Measurements from ENCODE around the gene DYNC1LI2.

DYNC1LI2 gene

DNA sequence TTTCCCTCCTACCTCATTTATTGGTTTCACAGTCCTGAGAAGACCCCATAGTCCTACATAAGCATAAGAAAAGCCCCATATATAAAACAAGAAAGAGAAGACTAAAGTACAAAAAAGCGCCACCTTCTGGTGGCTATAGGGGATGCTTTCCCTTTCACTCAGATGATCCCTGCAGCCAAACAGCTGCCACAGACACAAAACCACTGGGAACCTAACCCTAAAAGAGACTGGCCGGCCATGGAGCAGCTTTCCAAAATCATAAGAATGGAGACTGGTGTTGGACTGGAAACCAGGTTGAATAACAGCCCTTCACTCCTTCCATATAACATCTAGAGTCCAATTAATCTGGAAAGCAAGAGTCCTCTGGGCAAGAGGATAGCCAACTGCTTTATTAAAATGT lies 11.4 kb downstream of the DYNC1LI2 start:
- no peak for DNase-seq (ENCODE audit: low read depth)

GRCh38 chr16:66735891-66736290 lies 15.5 kb downstream of the DYNC1LI2 start:
- no peak for DNase-seq (ENCODE audit: low read depth)

DNA sequence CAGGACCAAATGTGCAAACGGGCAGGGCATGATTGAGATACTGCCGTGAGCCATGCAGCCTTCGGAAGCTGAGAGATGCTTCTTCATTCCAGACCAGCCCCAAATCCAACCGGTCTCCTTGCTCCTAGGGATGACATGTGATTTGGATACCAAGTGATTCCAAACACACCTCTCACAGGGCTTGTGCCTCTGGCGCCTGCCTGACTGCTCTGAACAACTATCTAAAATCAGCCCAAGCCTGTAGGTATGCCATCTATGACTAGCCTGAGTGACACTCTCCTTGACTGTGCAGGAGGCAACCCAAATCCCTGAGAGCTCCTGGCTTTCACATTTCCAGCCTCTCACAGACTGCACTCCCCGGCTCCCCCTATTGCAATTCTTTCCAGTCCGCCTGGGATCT lies 20.3 kb downstream of the DYNC1LI2 start:
- no peak for DNase-seq (ENCODE audit: low read depth)

GRCh38 chr16:66728804-66729203 lies 22.6 kb downstream of the DYNC1LI2 start:
- DNase-seq (ENCODE audit: low read depth) = no peak

DNA sequence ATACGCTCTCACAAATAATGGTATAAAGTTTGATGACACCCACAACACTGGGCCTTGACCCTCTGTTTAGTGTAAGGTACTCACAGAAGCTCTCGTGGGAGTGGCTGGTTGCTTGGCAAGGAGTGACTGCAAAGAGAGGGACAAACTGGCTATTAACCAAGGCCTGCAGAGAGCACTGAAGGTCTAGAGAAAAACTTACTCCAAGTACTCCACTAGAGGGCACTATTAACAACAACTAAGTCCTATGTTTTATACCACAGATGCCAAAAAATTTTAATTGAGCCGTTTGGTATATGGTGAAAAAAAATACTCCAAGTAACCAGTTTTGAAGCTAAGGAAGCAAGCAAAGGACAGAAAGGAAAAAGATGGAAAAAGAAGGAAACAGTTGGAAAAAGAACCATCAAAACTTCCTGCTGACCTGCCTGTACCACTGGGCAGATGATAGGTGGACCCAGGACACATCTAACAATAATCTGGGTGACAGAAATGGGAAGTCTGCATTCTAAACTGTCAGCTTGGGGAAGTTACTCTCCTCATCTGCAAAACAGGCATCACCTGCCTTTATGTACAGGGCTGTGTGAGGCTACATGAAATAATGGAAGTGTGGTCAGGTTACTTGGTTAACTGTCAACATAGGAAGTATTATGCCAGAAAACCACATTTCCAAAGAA lies 23.2 kb downstream of the DYNC1LI2 start:
- no peak for DNase-seq (ENCODE audit: low read depth)

DNA sequence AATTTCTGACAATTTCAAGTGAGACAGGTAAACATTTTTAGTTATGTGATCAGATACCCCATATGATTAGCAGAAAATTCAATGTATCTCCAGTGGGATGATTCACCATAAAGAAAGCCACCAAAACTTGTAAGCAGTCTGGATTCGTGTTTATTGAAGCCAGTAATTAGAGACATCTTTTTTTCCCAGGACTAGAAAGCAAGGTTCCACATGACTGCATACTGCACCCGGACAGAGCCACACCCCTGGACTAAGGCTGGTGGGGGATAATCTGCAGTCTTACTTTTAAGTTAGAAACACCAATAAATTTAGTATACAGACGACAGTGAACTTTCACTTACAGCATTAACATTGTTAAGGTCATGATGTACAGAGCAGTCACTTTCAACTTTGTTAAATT lies 30.6 kb downstream of the DYNC1LI2 start:
- no peak for DNase-seq (ENCODE audit: low read depth)

- DNase-seq (ENCODE audit: low read depth) = no peak
Observed at GRCh38 chr16:66719246-66719645, 32.2 kb downstream of the DYNC1LI2 start.

DNA sequence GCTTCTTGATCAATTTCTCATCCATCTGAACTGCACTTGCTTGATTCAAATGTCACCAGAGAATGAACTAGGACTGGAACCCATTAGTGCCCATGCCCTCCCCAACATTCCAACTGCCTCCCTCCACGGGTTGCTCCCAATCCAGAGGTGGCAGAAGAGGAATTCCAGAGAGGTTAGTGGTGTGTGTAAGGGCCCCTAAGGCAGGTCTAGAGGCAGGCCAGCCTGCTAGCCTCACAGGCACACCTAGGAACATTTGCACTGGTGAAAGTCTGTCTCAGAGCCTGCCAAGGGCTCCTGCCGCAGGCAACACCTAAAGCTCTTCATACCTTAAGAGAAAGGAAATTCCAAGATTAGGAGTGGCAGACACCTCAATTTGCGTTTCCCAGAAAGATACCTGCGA lies 33.6 kb downstream of the DYNC1LI2 start:
- DNase-seq (ENCODE audit: low read depth) = no peak

GRCh38 chr16:66717112-66717675 lies 34.2 kb downstream of the DYNC1LI2 start:
- DNase-seq (ENCODE audit: low read depth) = no peak

DNA sequence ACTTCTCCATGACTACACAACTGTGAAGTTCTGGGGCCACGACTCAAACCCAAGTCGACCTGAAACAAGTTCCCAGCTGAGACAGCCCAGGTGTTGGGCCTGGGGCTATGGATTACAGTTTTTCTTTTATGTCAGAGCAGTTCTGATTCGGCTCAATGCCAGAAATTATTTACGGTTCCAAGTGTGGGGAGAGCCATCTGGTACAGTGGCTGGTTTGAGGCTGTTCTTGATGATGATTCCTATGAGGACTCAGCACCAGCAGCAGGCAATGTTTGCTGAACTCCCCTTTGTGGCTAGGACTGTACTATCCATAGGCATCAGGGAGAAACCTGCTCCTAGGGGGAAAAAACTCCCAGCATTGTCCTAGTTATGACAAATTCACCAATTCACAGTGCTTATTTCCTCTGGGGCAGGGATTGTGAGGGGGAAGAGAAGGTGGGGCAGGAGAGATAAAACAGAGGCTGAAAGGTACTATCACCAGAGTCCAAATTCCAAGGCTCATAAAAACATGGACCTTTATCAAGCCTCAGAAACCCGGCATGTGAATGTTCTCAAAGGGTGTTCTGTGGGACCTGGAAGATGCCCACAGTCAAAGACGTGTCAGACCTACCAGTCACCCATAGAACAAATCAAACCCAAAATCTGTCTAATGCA lies 36.6 kb downstream of the DYNC1LI2 start:
- DNase-seq (ENCODE audit: low read depth) = no peak

DNA sequence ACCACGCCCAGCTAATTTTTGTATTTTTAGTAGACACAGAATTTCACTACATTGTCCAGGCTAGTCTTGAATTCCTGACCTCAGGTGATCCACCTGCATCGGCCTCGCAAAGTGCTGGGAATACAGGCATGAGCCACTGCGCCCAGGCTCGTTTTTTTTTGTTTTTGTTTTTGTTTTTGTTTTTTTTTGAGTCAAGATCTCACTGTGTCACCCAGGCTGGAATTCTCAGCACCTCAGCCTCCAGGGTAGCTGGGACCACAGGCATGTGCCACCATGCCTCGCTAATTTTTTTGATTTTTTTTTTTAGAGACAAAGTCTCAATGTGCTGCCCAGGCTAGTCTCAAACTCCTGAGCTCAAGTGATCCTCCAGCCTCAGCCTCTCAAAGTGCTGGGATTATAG lies 37.3 kb downstream of the DYNC1LI2 start:
- DNase-seq (ENCODE audit: low read depth) = no peak

- no peak for DNase-seq (ENCODE audit: low read depth)
Observed at GRCh38 chr16:66713076-66713475, 38.3 kb downstream of the DYNC1LI2 start.

DNA sequence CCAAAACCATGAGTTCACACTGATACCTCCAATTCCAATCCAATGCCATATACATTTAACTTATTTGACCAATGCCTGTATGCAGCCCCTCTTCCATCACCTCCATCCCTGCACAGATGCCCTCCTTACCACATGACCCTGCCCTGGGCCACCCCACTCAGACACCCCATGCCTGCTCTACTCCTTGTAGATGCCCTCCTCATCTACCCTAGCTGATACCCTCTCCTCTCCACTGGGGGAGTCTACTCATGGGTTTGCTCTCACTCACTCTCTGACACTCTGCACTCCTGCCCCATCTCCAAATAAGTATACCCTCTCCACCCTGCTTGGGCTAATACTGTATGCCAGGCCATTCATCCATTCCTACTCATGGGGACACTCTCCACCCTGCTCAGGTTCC lies 38.9 kb downstream of the DYNC1LI2 start:
- no peak for DNase-seq (ENCODE audit: low read depth)

GRCh38 chr16:66711581-66711980 lies 39.8 kb downstream of the DYNC1LI2 start:
- DNase-seq (ENCODE audit: low read depth) = no peak

- DNase-seq (ENCODE audit: low read depth) = no peak
Observed at GRCh38 chr16:66706506-66706880, 44.9 kb downstream of the DYNC1LI2 start.

DNA sequence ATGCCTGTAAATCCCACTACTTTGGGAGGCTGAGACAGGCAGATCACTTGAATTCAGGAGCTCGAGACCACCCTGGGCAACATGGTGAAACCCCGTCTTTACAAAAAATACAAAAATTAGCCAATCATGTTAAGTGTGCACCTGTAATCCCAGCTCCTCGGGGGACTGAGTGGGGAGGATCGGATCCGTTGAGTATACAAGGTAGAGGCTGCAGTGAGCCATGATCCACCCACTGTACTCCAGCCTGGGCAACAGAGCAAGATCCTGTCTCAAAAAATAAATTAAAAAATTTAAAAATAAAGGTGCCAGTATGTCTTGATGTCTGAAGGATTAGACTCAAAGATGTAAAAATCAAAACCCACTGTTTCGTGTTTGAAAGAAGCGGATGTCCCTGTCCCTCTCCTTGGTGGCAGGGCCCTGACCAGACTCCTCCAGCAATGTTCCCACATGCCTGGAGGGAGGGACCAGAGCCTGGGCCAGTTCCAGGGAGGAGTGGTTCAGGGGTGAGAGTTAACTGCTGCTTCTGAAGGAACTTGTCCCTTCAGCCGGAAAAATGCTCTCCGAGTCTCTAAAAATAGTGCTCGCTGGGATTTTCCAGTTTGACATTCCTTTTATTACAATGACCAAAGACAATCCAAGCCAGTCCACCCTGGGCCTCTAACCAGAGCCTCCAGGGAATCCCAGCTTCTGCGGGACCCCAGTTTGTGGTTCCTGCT lies 45.5 kb downstream of the DYNC1LI2 start:
- no peak for DNase-seq (ENCODE audit: low read depth)

GRCh38 chr16:66703406-66704215 lies 47.8 kb downstream of the DYNC1LI2 start:
- no peak for DNase-seq (ENCODE audit: low read depth)

- DNase-seq (ENCODE audit: low read depth) = no peak
Observed at GRCh38 chr16:66701516-66701915, 49.9 kb downstream of the DYNC1LI2 start.

GRCh38 chr16:66701026-66701425 lies 50.4 kb downstream of the DYNC1LI2 start:
- no peak for DNase-seq (ENCODE audit: low read depth)

DNA sequence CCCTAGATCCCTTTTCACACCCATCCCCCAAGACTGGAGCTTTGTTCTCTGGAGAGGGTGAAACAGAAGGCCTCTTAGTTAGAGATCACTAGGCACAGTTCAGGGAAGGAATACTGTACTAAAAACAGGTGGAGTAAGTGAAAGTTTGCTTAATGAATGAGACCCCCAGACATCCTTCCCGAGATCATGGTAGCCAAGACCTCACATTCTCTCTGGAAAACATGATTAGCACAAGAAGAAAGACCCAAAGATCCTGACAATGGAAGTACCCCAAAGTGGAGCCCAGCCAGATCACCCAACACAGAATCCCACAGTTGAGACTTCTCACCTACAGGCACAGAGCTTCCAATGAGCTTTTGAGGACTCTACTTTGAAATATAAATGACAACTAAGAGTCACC lies 51.5 kb downstream of the DYNC1LI2 start:
- no peak for DNase-seq (ENCODE audit: low read depth)

GRCh38 chr16:66698046-66698445 lies 53.4 kb downstream of the DYNC1LI2 start:
- DNase-seq (ENCODE audit: low read depth) = no peak

All from activated gamma-delta T cell treated with anti-CD3 and anti-CD28 coated beads, Interleukin-2, amount 50 U/mL, for 16 hours (primary cell).